SK-N-SH (cell line): ENCODE measurements around the gene ADGRD2. TPM values are rescaled to one million over a fixed set of nuclear protein-coding genes. Genes with fewer than 3 reads are reported as not detected.

Source experiments
- CTCF ChIA-PET: fragments of 300-600, 350-600 bp; formaldehyde crosslinking; extraction: SDS; loops from one replicate; lab custom pipeline; 2021; lab: Yijun Ruan, JAX
- POLR2A ChIA-PET: fragments of 350-600 bp; sonication (Branson Sonifier 250); formaldehyde crosslinking; extraction: SDS; loops from one replicate; lab custom pipeline; 2020; ENCODE audit warnings: antibody characterized with exemption, inconsistent platforms; lab: Yijun Ruan, JAX
- DNase-seq: peaks from one replicate; pipeline ENCODE4 v3.0.0; 2012
- H2AFZ ChIP-seq: fragments of 200-600 bp; sonication (generic); 2 replicates; pipeline ENCODE4 v1.8.1; 2016; ENCODE audit warnings: antibody characterized with exemption, mild to moderate bottlenecking, low read depth
- H3F3A ChIP-seq: fragments of 200-600 bp; sonication (generic); replicated peaks from 2 replicates; pipeline ENCODE3; 2016; ENCODE audit warnings: antibody characterized with exemption, mild to moderate bottlenecking; ENCODE audit not compliant: insufficient read depth
- H3K27ac ChIP-seq, 2 experiments: fragments of 200-500 bp in 1 of 2; fragments of 200-600 bp in 1 of 2; sonication (Bioruptor generic) in 1 of 2; sonication (generic), shearing (Covaris generic) in 1 of 2; 2 replicates each; pipeline versions ENCODE4 v1.5.1 to v1.6.1; 2014 to 2016; ENCODE audit warnings: low read depth in 2 of 2, inconsistent platforms in 1 of 2, low read length in 1 of 2, mild to moderate bottlenecking in 1 of 2, mixed read lengths in 1 of 2
- H3K27me3 ChIP-seq: fragments of 200-600 bp; sonication (generic), shearing (Covaris generic); 2 replicates; pipeline ENCODE4 v1.6.1; 2016; ENCODE audit warnings: mixed run types; ENCODE audit not compliant: insufficient read depth
- H3K36me3 ChIP-seq, 2 experiments: fragments of 200-500 bp in 1 of 2; fragments of 200-600 bp in 1 of 2; sonication (Bioruptor generic) in 1 of 2; sonication (generic) in 1 of 2; replicated peaks in 1 of 2; 2 replicates each; pipeline versions ENCODE3 to v1.5.1; 2014 to 2016; ENCODE audit warnings: low read length in 1 of 2, mild to moderate bottlenecking in 1 of 2; ENCODE audit not compliant: insufficient read depth in 2 of 2, control insufficient read depth in 1 of 2
- H3K4me1 ChIP-seq, 2 experiments: fragments of 200-500 bp in 1 of 2; fragments of 200-600 bp in 1 of 2; sonication (Bioruptor generic) in 1 of 2; sonication (generic), shearing (Covaris generic) in 1 of 2; 2 replicates each; pipeline versions ENCODE4 v1.5.1 to v1.6.1; 2014 to 2016; ENCODE audit warnings: low read depth in 1 of 2, low read length in 1 of 2, mixed run types in 1 of 2; ENCODE audit not compliant: insufficient read depth in 2 of 2, control insufficient read depth in 1 of 2
- H3K4me2 ChIP-seq: fragments of 200-600 bp; sonication (generic), shearing (Covaris generic); 2 replicates; pipeline ENCODE4 v1.6.1; 2017; ENCODE audit warnings: mixed run types
- H3K4me3 ChIP-seq, 2 experiments: fragments of 200-500 bp in 1 of 2; fragments of 200-600 bp in 1 of 2; sonication (Bioruptor generic) in 1 of 2; sonication (generic), shearing (Covaris generic) in 1 of 2; 2 replicates each; pipeline versions ENCODE4 v1.5.1 to v1.8.1; 2014 to 2016; ENCODE audit warnings: low read depth in 2 of 2, inconsistent platforms in 1 of 2, low read length in 1 of 2, mild to moderate bottlenecking in 1 of 2, mixed read lengths in 1 of 2, moderate library complexity in 1 of 2
- H3K79me2 ChIP-seq: fragments of 200-600 bp; sonication (generic); 2 replicates; pipeline ENCODE4 v1.8.1; 2017; ENCODE audit warnings: mild to moderate bottlenecking; ENCODE audit not compliant: insufficient read depth
- H3K9ac ChIP-seq: fragments of 200-600 bp; sonication (generic); 2 replicates; pipeline ENCODE4 v1.6.1; 2017; ENCODE audit warnings: mixed run types
- H3K9me2 ChIP-seq: fragments of 200-600 bp; sonication (generic); 2 replicates; pipeline ENCODE4 v1.6.1; 2017; ENCODE audit warnings: mixed run types
- H3K9me3 ChIP-seq: fragments of 200-600 bp; sonication (generic); 2 replicates; pipeline ENCODE4 v1.6.1; 2017; ENCODE audit warnings: mixed run types, mild to moderate bottlenecking, moderate library complexity
- H4K20me1 ChIP-seq: fragments of 200-600 bp; sonication (generic); 2 replicates; pipeline ENCODE4 v1.6.1; 2017; ENCODE audit warnings: mild to moderate bottlenecking, mixed run types; ENCODE audit not compliant: insufficient read depth
- CHD2 ChIP-seq: fragments of 150-350 bp; IDR thresholded peaks from 2 replicates; pipeline ENCODE4 v1.6.1; 2018; ENCODE audit warnings: low read length; ENCODE audit not compliant: partially characterized antibody
- ELF1 ChIP-seq: IDR thresholded peaks from 2 replicates; pipeline ENCODE4 v1.4.0; 2012
- EP300 ChIP-seq, 2 experiments: IDR thresholded peaks; 2 replicates each; pipeline versions ENCODE4 v1.4.0 to v1.6.1; 2012; ENCODE audit warnings: borderline replicate concordance in 1 of 2, low read depth in 1 of 2, low read length in 1 of 2
- EZH2phosphoT487 ChIP-seq: fragments of 200-600 bp; sonication (generic); IDR thresholded peaks from 2 replicates; pipeline ENCODE4 v1.6.1; 2017; ENCODE audit warnings: low read depth, mixed run types, mild to moderate bottlenecking, antibody characterized with exemption, moderate library complexity, borderline replicate concordance
- FOSL2 ChIP-seq: IDR thresholded peaks from 2 replicates; pipeline ENCODE4 v1.4.0; 2012; ENCODE audit warnings: low read depth, mild to moderate bottlenecking, moderate library complexity, borderline replicate concordance
- FOXM1 ChIP-seq: IDR thresholded peaks from 2 replicates; pipeline ENCODE4 v1.4.0; 2012; ENCODE audit warnings: low read depth, mild to moderate bottlenecking
- GATA2 ChIP-seq: sonication (generic); formaldehyde crosslinking; IDR thresholded peaks from 2 replicates; pipeline ENCODE4 v1.5.0; 2020; ENCODE audit warnings: mild to moderate bottlenecking, missing genetic modification reagents
- MAX ChIP-seq: IDR thresholded peaks from 2 replicates; pipeline ENCODE4 v1.4.0; 2012; ENCODE audit warnings: low read depth
- PBX3 ChIP-seq: IDR thresholded peaks from 2 replicates; pipeline ENCODE4; 2012
- RAD21 ChIP-seq: IDR thresholded peaks from 2 replicates; pipeline ENCODE4 v1.6.1; 2012; ENCODE audit warnings: mild to moderate bottlenecking, low read length
- RCOR1 ChIP-seq: fragments of 150-350 bp; IDR thresholded peaks from 2 replicates; pipeline ENCODE4 v1.6.1; 2017; ENCODE audit warnings: antibody characterized with exemption, low read length
- RFX5 ChIP-seq: IDR thresholded peaks from 2 replicates; pipeline ENCODE4 v1.6.1; 2012; ENCODE audit warnings: mild to moderate bottlenecking, improper control_type of control experiment, low read length
- RXRA ChIP-seq: IDR thresholded peaks from 2 replicates; pipeline ENCODE4 v1.4.0; 2012; ENCODE audit warnings: low read depth, mild to moderate bottlenecking, borderline replicate concordance
- SIN3A ChIP-seq: IDR thresholded peaks from 2 replicates; pipeline ENCODE4 v1.6.1; 2012; ENCODE audit warnings: low read depth, mild to moderate bottlenecking, low read length, moderate library complexity, borderline replicate concordance
- TEAD4 ChIP-seq: IDR thresholded peaks from 2 replicates; pipeline ENCODE4 v1.4.0; 2012; ENCODE audit warnings: mild to moderate bottlenecking, borderline replicate concordance; ENCODE audit not compliant: insufficient read depth
- USF1 ChIP-seq: IDR thresholded peaks from 2 replicates; pipeline ENCODE4 v1.4.0; 2012; ENCODE audit warnings: low read depth, borderline replicate concordance
- WGBS: methylation state at CpG from one replicate; pipeline ENCODE4 v1.1.6; 2017; ENCODE audit warnings: low lambda C conversion rate; 5-methylcytosine and 5-hydroxymethylcytosine counted together
- polyA plus RNA-seq, 3 experiments: library from polyadenylated mRNA; depleted of rRNA; stranded (reverse); fragments of >200 nt; gene quantifications; 2 replicates each; pipeline ENCODE4 v1.2.3, GENCODE V29; 2012
- TF ChIP-seq, protein P1 (sequence below): IDR thresholded peaks from 2 replicates; pipeline ENCODE4 v1.4.0; 2012; ENCODE audit warnings: low read depth, borderline replicate concordance
- TF ChIP-seq, protein P2 (sequence below): fragments of 150-350 bp; IDR thresholded peaks from 2 replicates; pipeline ENCODE4 v1.6.1; 2016; ENCODE audit warnings: mild to moderate bottlenecking, low read depth, low read length

ADGRD2 gene
- polyA plus RNA-seq, 1 of the 3 experiments (the other 2 are of a cell fraction), result 0.05 TPM

GRCh38 chr9:124442826-124443225 lies 7.4 kb upstream of the ADGRD2 start:
- Histone ChIP-seq H3K27me3 (no peaks in the 10 kb centered on the region), H3F3A (peaks cover 5% of the 10 kb centered on the region), H3K36me3 (no peaks in the 10 kb centered on the region), H3K9me2 (no peaks in the 10 kb centered on the region), H4K20me1 (no peaks in the 10 kb centered on the region), H3K4me3 (no peak overlapping the region), H2AFZ (no peak overlapping the region), H3K79me2 (no peaks in the 10 kb centered on the region), H3K9me3 (no peaks in the 10 kb centered on the region), H3K4me1 (no peaks in the 10 kb centered on the region), H3K9ac (no peak overlapping the region), H3K27ac (no peak overlapping the region), H3K4me2 (no peak overlapping the region)
- WGBS, result 86% methylated on average over 3 of the region's 3 CpGs
- CTCF ChIA-PET, result interaction anchor here (1.6 to 3.4 kb wide), 2 partner anchors 22 to 94 kb away, joined by 4 to 12 read pairs; no protein-coding TSS in a partner anchor
- TF ChIP-seq RCOR1, result no peak
- no peak for TF ChIP-seq FOSL2
- no peak for TF ChIP-seq RAD21
- POLR2A ChIA-PET, result no interaction called here
- DNase-seq, result no peak

DNA sequence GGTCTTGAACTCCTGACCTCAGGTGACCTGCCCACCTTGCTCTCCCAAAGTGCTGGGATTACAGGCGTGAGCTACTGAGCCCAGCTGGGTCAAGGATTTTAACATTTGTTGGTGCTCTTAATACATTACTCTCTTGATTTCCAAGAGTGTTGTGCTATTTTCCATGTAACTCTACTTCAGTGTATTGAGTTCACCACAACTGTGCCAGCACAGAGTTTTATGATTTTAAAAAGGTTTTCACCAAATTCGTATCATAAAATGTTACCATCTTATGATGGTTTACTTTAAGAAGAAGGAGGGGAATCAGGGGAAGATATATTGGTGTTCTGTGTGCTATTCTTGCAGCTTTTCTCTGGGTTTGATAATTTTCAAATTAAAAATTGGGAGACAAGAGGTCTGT lies 6.6 kb upstream of the ADGRD2 start:
- Histone ChIP-seq H3K36me3 (no peaks in the 10 kb centered on the region), H4K20me1 (no peaks in the 10 kb centered on the region), H3F3A (peaks cover 5% of the 10 kb centered on the region), H3K4me1 (no peaks in the 10 kb centered on the region), H3K9ac (no peak overlapping the region), H3K4me3 (no peak overlapping the region), H3K79me2 (no peaks in the 10 kb centered on the region), H3K4me2 (no peak overlapping the region), H3K9me3 (no peaks in the 10 kb centered on the region), H2AFZ (no peak overlapping the region), H3K9me2 (no peaks in the 10 kb centered on the region), H3K27ac (no peak overlapping the region), H3K27me3 (no peaks in the 10 kb centered on the region)
- 66% methylated on average over 2 of the region's 2 CpGs for WGBS
- POLR2A ChIA-PET, result no interaction called here
- no peak for DNase-seq
- CTCF ChIA-PET, result no interaction called here
- TF ChIP-seq USF1, result no peak
- no peak for TF ChIP-seq TEAD4
- no peak for TF ChIP-seq GATA2 (CRISPR knock-in tag)
- TF ChIP-seq RXRA, result no peak
- TF ChIP-seq ELF1, result no peak
- no peak for TF ChIP-seq RAD21
- no peak for TF ChIP-seq RCOR1
- no peak for TF ChIP-seq MAX
- no peak for TF ChIP-seq CHD2
- no peak for TF ChIP-seq SIN3A
- no peak for TF ChIP-seq RFX5
- TF ChIP-seq PBX3, result no peak
- no peak for TF ChIP-seq FOSL2
- no peak for TF ChIP-seq EZH2phosphoT487
- no peak for TF ChIP-seq EP300 (IDR thresholded peaks at IDR 0.05; ENCODE audit: borderline replicate concordance in 1 of 2, low read depth in 1 of 2, low read length in 1 of 2)
- TF ChIP-seq, protein P1, sequence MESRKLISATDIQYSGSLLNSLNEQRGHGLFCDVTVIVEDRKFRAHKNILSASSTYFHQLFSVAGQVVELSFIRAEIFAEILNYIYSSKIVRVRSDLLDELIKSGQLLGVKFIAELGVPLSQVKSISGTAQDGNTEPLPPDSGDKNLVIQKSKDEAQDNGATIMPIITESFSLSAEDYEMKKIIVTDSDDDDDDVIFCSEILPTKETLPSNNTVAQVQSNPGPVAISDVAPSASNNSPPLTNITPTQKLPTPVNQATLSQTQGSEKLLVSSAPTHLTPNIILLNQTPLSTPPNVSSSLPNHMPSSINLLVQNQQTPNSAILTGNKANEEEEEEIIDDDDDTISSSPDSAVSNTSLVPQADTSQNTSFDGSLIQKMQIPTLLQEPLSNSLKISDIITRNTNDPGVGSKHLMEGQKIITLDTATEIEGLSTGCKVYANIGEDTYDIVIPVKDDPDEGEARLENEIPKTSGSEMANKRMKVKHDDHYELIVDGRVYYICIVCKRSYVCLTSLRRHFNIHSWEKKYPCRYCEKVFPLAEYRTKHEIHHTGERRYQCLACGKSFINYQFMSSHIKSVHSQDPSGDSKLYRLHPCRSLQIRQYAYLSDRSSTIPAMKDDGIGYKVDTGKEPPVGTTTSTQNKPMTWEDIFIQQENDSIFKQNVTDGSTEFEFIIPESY, result no peak
- TF ChIP-seq FOXM1, result no peak
- TF ChIP-seq, protein P2, sequence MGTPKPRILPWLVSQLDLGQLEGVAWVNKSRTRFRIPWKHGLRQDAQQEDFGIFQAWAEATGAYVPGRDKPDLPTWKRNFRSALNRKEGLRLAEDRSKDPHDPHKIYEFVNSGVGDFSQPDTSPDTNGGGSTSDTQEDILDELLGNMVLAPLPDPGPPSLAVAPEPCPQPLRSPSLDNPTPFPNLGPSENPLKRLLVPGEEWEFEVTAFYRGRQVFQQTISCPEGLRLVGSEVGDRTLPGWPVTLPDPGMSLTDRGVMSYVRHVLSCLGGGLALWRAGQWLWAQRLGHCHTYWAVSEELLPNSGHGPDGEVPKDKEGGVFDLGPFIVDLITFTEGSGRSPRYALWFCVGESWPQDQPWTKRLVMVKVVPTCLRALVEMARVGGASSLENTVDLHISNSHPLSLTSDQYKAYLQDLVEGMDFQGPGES, result no peak
